ENCODE data around the gene SDHB. TPM values are rescaled to one million over a fixed set of nuclear protein-coding genes. Genes with fewer than 3 reads are reported as not detected.
A peak's percentile ranks its signal among the peaks of the same experiment; 100 is the strongest.

The SDHB gene
- total and polyA plus RNA-seq, 12 donors = 102 to 486 (median 377) TPM

DNA sequence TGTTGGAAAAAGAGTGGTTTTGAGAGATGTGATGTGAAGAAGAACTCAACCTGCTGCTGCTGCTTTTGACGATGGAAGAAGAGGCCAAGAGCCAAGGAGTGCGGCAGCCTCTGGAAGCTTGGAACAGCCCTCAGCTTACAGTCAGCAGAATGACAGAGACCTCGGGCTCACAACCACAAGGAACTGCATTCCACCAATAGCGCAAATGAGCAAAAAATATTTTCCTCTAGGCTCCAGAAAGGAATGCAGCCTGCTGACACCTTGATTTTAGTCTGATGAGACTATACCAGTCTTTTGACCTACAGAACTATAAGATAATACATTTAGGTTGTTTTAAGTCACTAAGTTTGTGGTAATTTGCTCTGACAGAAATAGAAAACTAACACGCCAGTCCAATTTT is 10.2 kb downstream of the SDHB start:
- intact Hi-C loops (cut with DNase I) = loop anchor here in 3 of 10 donors (2.0 to 5.0 kb wide), 2 partner anchors 81 to 93 kb away; no protein-coding TSS in a partner anchor
- no peak for ATAC-seq
- WGBS, 2 donors = 81 to 92% methylated on average over 5 of the region's 5 CpGs

DNA sequence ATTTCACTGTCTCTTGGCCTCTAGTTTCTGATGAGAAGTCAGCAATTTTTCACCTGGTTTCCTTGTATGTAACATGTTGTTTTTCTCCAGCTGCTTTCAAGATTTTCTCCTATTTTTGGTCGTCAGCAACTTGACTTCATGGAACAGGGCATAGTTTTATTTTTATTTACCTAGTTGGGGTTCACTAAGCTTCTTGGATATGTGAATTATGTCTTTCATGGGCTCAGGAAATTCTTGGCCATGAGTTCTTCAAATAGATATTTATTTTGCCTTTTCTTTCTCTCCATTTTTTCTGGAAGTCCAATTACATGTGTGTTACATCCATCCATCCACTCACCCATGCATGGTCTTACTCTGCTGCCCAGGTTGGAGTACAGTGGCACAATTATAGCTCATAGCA is 13.7 kb downstream of the SDHB start:
- H3K9me3 ChIP-seq = no peaks in the 10 kb centered on the region
- TF ChIP-seq, protein P1, sequence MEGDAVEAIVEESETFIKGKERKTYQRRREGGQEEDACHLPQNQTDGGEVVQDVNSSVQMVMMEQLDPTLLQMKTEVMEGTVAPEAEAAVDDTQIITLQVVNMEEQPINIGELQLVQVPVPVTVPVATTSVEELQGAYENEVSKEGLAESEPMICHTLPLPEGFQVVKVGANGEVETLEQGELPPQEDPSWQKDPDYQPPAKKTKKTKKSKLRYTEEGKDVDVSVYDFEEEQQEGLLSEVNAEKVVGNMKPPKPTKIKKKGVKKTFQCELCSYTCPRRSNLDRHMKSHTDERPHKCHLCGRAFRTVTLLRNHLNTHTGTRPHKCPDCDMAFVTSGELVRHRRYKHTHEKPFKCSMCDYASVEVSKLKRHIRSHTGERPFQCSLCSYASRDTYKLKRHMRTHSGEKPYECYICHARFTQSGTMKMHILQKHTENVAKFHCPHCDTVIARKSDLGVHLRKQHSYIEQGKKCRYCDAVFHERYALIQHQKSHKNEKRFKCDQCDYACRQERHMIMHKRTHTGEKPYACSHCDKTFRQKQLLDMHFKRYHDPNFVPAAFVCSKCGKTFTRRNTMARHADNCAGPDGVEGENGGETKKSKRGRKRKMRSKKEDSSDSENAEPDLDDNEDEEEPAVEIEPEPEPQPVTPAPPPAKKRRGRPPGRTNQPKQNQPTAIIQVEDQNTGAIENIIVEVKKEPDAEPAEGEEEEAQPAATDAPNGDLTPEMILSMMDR (IDR thresholded peaks at IDR 0.05) = no peak
- H3K27ac ChIP-seq = no peak overlapping the region
- no peak overlapping the region for H3K4me3 ChIP-seq
- intact Hi-C loops (cut with DNase I) = loop anchor here in 1 of 10 donors (5.0 kb wide), 1 partner anchor 78 kb away; no protein-coding TSS in a partner anchor
- H3K36me3 ChIP-seq = peaks cover 0 to 97% (median 48%) of the 10 kb centered on the region in 9 donors
- peaks cover 0 to 14% (median 3%) of the 10 kb centered on the region in 9 donors for H3K4me1 ChIP-seq
- H3K27me3 ChIP-seq = no peaks in the 10 kb centered on the region
- WGBS, 2 donors = 77 to 85% methylated on average over 1 of the region's 1 CpG
- ATAC-seq = no peak
- DNase-seq = no peak

More for the DNA sequence above, 10.2 kb downstream of the SDHB start:
- Histone ChIP-seq H3K27ac (no peak overlapping the region), H3K9me3 (no peaks in the 10 kb centered on the region), H3K4me1 (peaks cover 0 to 34% (median 22%) of the 10 kb centered on the region in 9 donors), H3K27me3 (no peaks in the 10 kb centered on the region), H3K4me3 (no peak overlapping the region), H3K36me3 (peaks cover 0 to 69% (median 50%) of the 10 kb centered on the region in 9 donors)
- TF ChIP-seq, protein P1 (IDR thresholded peaks at IDR 0.05) = no peak
- DNase-seq = no peak

DNA sequence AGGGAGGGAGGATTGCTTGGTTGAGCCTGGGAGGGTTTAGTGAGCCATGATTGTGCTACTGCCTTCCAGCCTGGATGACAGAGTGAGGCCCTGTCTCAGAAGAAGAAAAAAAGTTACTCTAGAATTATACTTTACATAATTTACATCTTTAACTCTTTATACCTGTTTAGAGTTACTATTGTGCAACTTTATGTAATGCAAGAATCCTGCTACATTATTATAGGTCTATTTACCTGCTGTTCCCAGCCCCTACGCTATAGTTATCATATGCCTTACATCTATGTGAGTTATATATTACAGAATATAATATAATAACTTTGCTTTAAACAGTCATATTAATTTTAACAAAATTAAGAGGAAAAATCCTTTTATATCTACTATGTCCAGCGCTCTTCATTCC is 14.3 kb downstream of the SDHB start:
- WGBS, 2 donors = 98 to 100% methylated on average over 2 of the region's 2 CpGs
- no peaks in the 10 kb centered on the region for H3K27me3 ChIP-seq
- H3K4me3 ChIP-seq = no peak overlapping the region
- ATAC-seq = no peak
- H3K27ac ChIP-seq = no peak overlapping the region
- H3K4me1 ChIP-seq = peaks cover 0 to 8% (median 0%) of the 10 kb centered on the region in 9 donors
- TF ChIP-seq, protein P1 (IDR thresholded peaks at IDR 0.05) = no peak
- no peak for DNase-seq
- peaks cover 0 to 96% (median 47%) of the 10 kb centered on the region in 9 donors for H3K36me3 ChIP-seq
- no peaks in the 10 kb centered on the region for H3K9me3 ChIP-seq
- intact Hi-C loops (cut with DNase I) = no loop called here

DNA sequence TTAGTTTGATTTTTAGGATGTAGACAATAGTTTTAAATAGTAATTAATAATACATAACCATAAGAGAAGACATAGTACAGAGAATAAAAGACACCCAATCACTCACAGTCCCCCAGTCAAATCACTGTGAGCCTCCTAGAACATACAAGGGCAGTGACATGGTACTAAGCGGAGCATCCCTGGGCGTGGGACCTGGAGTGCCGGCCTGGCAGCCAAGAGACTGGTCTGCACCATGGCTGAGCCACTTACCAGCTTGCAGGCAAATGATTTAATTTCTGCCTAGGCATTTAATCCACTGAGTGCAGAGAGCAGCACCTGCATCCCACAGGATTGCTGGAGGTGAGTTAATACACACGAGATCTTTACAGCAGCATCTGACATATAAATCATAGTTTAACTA is 20.4 kb downstream of the SDHB start:
- DNase-seq (no peak), ATAC-seq (peak in 1 of 8 donors; percentile 30)
- Histone ChIP-seq H3K9me3 (no peaks in the 10 kb centered on the region), H3K27me3 (no peaks in the 10 kb centered on the region), H3K36me3 (peaks cover 0 to 96% (median 13%) of the 10 kb centered on the region in 9 donors), H3K27ac (no peak overlapping the region), H3K4me3 (no peak overlapping the region), H3K4me1 (peaks cover 0 to 13% (median 0%) of the 10 kb centered on the region in 9 donors)
- WGBS, 2 donors = 78 to 82% methylated on average over 4 of the region's 4 CpGs
- TF ChIP-seq, protein P1 (IDR thresholded peaks at IDR 0.05) = no peak
- intact Hi-C loops (cut with DNase I) = no loop called here
